Left lobe of liver (tissue), 2 donors: ENCODE results near the gene PLEKHB2. TPM values are rescaled to one million over a fixed set of nuclear protein-coding genes. Genes with fewer than 3 reads are reported as not detected.
"Not testable (repeated sequence)": the region's sequence is repeated elsewhere in the genome, so short reads cannot be mapped to it uniquely, and the experiment has no call there.

ENCODE experiments used
- ATAC-seq: fragments of 200-7000 bp; cut with Tn5 transposase; one replicate; pipeline ENCODE4 v1.9.1; 2020; ENCODE audit warnings: mild to moderate bottlenecking, moderate library complexity
- DNase-seq: peaks from one replicate; pipeline ENCODE4 v3.0.0-alpha.2; 2020; ENCODE audit warnings: low spot score
- total RNA-seq: library from RNA; stranded (reverse); gene quantifications from one replicate; pipeline ENCODE4 v1.2.1, GENCODE V29; 2021
- donor health status: DM: no; HTN: no; CAD: no; lungs with moderate emphysema.
- donor health status: DM: no; HTN: yes; CAD: no.

Gene PLEKHB2
- total RNA-seq, 1 donor from 2014 or later = 10.7 TPM

DNA sequence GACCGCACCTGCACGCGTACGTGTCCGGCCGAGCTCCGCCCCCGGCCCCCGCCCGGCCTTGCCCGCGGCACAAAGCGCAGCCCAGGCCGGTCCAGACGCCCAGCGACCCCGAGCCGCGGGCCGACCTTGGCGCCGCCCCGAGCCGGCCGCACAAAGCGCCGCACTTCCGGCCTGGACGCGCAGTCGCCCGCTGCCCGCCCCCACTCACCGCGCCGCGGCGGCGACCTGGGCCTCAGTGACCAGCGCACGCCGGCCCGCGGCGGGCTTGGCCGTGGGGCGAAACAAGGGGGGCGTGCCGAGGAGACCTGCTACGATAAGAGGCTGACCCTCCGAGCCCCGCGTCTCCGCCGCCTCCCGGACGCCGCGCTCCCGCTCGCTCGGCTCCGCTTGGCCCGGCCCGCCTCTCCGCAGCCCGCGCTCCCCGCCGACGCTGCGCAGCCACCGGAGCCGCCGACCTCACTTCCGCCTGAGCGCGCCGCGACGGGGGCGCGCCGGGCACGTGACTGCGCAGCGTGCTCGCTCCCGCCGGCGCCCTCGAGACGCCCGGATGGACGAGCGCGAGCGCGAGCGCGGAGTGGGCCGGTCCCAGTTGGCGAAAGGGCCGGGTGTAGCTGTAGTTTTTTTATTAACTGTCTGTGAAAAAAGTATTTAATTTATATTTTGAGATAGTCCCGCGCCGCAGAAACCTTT, 12.0 kb upstream of the PLEKHB2 start, which contains the start of gene FAM168B:
TSS of gene FAM168B (minus strand) at position 455 of the 690 bp plus-strand sequence. CDS start 10,814 bp downstream, outside the sequence.
- DNase-seq = peak; percentile 93
- peak; percentile 92 for ATAC-seq

DNA sequence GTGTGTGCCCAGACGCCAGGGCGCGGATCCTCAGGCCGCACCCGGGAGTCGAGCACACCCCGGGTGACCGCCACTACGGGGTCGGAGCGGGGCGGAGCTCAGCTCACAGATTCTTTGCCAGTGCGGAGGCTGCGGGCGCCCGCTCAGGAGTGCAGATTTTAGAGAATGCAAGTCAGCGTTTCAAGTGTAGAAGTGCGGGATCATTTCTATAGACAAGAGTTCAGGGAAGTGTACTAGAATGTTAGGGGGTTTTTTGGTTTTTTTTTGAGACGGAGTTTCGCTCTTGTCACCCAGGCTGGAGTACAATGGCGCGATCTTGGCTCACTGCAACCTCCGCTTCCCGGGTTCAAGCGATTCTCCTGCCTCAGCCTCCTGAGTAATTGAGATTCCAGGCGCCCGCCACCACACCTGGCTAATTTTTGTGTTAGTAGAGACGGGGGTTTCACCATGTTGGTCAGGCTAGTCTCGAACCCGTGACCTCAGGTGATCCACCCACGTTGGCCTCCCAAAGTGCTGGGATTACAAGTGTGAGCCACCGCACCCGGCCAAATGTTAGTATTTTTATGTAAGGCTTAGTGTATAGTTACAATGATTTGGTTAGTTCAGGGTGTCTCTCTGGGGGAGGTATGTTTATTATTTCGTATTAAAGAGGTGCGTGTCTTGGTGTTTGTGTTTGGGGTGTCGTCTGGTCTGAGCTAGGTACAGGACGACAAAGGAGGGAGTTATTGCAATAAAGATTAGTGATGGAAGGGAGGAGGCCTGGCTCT, 11.3 kb upstream of the PLEKHB2 start:
- ATAC-seq = peak; percentile 76
- DNase-seq = peak; percentile 50

DNA sequence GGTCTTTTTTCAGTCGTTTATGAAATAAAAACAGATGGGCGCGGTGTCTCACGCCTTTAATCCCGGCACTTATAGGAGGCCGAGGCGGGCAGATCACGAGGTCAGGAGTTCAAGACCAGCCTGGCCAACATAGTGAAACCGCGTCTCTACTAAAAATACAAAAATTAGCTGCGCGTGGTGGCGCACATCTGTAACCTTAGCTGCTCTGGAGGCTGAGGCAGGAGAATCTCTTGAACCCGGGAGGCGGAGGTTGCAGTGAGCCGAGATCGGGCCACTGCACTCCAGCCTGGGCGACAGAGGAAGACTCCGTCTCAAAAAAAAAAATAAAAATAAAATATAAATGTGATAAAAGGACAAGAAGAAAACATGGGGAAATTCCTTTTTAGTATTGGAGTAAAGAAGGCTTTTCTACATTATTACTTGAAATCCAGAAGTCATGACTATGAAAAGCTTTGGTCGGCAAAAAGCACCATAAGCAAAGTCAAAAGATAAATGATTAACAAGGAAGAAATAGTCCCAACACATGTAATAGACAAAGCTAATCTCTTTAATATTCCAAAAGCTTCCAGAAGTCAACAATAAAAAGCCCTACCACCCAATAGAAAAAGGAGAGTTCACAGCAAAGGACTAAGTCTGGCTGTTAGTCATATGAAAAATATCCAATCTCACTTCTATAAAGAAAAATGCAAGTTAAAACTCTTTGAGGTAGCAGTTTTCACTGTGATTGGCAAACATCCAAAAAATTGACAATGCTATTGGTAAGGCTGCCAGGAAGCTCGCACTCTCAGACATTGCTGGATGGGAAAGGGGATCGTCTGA, 10.5 kb upstream of the PLEKHB2 start:
- ATAC-seq (no peak), DNase-seq (no peak)

DNA sequence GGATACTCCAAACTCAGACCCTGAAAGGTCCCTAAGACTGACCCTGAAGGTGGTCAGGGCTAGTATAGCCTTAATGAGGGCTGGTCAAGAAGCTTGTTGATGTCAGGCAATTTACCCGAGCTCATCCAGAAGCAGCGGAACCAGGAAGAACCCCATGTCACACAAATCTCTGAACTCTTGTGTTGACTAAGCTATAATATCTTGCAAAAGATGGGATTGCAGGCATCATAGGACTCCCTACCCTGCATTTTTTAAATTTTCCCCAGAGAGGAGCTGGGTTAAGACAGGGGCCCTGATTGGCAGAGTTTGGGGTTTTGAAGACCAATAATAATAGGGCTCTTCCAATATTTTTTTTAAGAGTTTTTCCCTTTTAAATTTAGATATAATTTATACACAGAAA, 2.0 kb upstream of the PLEKHB2 start:
- ATAC-seq (no peak), DNase-seq (no peak)

DNA sequence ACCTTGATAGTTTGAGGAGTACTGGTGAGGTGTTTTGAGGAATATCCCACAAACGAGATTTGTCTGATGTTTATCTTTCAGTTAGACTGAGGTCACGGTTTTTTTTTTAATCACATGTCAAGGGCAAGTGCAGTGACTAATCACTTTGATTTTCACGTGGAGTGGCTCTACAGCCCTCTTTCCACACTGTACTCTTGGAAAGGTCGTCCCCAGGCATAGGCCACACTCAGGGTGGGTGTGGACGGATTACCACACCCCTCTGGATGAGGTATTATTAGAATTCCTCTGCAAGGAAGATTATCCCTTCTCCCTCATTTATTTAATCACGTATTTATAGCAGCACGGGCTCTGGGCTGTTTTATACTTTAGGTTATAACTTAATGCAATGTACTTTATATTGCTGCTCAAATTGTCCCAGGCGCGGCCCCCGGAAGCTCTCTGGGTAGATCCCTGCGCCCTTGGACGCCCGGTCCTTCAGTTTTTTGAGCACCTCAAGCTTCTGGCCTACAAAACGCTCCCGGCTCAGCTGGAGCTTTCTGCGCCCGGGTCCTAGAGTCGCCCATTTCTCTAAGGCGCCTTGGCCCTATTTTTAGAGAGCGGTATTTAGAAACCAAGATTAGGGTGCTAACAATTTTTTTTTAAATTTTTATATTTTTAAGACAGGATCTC, 515 bp upstream of the PLEKHB2 start:
- ATAC-seq (peak; percentile 56), DNase-seq (peak; percentile 54)

DNA sequence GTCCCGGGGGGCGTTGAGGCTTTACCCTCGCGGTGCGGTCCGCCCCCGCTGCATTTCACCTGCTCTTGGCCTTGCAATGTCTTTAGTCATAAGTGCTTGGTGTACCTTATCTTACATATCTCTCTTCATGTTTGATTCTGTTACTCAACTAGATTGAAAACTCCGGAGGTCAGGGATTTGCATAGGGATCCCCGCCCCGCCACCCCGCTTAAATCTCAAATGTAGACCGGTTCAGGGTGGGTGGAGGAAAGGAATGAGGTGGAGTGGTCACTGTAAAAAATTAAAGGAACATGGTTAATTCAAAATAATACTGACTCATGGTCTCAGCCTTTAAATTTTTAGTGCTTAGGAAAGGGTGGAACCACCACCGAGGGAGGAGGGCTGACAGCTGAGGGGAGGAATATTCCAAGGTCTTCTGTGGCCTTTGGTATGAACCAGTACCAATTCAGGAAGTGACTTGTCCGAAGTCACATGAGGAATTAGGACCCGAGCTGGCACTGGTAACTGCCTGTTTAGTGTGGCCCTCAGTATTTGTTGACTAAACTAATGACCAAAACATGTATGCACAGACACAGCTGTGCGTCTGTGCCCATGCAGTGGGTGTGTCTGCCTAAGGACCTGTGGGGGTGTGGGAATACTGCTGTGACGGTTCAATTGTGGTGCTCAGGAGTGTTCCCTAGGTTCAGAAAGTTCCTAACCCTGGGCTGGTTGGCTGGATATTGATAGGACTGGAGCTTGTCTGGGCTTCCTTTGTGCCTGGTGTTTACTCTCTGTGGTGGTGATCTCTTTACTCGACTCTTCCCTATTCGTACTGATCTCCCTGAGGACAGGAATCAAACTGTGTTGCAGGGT, 1.0 kb downstream of the PLEKHB2 start:
- peak; percentile 64 for DNase-seq
- ATAC-seq = peak; percentile 64

DNA sequence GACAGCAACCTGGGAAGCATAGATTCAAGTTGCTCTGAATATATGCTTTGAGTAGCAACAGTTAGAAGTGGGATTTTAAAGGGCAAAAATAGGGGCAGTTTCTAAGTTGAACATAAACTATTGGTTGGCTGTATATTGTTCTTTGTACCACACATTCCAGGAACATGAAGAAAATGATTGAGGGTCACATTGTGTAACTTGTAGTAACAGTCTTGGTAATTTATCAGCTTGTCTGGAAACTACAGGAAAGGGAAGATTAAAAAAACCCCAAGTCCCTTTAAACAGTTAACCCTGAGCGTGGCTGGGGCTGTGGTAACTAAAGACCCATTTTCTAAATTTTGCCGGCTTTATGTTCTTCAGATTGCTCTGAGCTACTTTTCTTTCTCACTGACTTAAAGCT, 7.4 kb downstream of the PLEKHB2 start:
- ATAC-seq (peak; percentile 61), DNase-seq (no peak)

DNA sequence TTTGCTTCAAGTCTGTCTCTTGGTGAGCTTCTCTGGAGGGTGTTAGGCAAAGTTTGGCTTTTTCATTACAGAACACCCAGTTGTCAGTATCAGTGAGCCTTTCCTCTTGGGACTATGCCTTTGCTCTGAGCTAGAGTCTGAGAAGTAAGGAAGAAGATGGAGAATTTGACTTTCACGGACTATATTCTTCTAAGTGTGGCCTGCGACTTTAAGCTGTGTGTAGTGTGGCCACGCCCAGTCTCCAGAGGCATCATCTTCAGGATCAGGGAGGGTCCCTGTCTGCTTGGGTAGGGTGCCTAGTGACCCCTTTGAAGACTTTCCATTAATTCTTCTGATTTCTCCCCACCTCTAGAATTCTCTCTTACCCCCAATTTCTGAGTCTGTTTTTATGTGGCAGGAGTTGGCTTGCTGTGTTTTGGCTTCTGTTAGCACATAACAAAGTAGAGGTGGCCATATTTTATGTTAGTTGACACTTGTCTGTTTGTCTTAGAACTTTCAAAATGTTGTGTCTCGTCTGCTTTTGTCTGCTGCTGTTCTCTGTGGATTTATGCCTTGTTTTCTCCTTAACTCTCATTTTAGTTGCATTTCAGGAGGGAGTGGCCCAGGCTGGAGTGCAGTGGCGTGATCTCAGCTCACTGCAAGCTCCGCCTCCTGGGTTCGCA, 8.6 kb downstream of the PLEKHB2 start:
- ATAC-seq (no peak), DNase-seq (peak; percentile 3)

DNA sequence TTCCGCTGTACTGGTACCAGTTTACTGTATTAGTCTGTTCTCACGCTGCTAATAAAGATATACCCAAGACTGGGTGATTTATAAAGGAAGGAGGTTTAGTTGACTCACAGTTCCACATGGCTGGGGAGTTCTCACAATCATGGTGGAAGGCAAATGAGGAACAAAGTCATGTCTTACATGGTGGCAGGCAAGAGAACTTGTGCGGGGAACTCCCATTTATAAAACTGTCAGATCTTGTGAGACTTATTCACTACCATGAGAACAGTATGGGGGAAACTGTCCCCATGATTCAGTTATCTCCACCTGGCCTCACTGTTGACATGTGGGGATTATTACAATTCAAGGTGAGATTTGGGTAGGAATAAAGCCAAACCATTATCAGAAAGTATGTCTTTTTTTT, 9.8 kb downstream of the PLEKHB2 start:
- not testable (repeated sequence) for DNase-seq, ATAC-seq

DNA sequence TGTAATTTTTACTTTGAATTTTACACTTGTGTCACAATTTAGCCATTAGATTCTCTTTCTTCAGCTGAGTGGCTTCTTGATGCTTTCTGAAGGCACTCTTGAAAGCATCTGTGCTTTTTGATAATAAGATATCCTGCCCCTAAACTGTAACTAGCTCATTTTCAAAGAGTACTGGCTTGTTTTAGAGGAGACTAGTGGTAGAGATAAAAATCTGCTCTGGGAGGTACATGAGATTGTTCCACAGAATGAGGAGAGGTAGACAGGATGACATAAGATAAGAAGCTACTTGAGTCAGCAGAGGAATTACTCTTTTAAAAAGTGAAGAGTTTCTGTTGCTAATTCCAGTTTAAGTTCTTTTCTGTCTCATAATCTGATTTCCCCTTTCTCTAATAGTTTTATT, 10.6 kb downstream of the PLEKHB2 start:
- DNase-seq = no peak
- ATAC-seq = no peak

DNA sequence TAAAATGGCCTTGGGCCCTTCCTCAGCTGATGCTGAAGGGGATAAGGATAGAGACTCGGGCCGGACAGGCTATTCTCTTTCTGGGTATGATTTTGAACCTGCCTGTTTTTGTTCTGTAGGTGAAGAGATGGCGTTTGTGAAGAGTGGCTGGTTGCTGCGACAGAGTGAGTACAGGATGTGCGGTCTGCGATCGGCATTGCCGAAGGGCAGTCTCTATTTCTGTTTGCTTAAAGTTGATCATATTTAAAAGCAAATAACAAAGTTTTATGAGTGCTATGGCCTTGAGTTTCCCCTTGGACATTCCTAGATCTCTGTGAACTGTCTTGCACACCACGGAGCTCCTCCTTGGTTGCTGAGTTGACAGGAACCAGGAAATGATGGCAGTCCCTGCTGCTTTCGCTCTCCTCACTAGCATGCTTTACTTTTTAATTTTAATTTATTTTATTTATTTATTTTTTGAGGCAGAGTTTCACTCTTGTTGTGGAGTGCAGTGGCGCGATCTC, 15.7 kb downstream of the PLEKHB2 start:
- ATAC-seq (no peak), DNase-seq (no peak)

DNA sequence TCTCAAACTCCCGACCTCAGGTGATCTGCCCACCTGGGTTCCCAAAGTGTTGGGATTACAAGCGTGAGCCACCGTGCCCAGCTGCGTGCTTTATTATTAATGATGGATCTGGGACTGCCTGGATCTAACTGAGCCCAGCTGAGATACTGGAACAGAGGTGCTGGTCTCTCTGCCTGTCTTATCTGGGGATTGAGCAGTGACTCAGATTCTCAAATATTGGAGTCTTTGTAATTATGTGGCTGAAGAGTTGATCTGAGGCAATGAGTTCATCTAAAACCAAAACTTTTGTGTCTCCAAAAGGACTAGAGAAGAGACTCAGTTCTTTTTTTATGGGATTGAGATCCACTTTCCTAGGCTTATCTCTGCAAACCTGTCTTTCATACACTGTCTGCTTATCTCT, 16.3 kb downstream of the PLEKHB2 start:
- no peak for ATAC-seq
- no peak for DNase-seq

DNA sequence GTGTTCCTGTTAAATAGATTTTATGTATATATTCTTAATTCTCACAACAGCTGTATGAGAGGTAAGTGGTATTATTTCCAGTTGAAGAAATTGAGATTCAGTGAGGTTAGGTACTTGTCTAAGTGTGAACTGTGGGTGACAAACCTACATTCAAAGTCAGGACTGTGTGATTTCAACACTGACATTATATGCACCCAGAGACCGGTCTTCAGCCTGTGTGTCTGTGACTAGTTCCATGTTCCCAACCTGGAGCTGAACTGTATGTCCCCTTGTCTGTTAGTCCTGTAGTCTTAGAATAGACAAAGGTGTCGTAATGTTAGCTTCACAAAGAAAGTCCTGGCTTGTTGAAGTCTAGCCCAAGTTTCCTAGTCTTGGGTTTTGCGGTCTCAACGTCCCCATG, 17.4 kb downstream of the PLEKHB2 start:
- ATAC-seq = no peak

DNA sequence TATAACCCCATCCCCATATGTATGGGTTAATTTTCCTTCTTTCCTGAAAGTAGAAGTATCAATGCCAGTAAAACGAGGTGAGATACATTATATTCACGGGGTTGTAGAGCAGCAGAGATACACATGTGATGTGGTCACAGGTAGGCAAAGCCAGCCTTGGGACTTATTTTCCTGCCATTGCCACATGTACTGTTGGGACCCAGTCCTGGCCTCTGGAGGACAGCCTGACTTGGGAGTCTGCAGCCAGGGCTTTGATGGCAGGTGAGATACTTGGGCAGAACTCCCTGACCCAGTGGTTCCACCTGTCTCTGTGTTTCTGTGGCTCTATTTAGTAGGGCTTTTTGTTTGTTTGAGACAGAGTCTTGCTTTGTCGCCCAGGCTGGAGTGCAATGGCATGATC, 18.1 kb downstream of the PLEKHB2 start:
- ATAC-seq (no peak), DNase-seq (no peak)

More for the DNA sequence above, 17.4 kb downstream of the PLEKHB2 start:
- DNase-seq = no peak

DNA sequence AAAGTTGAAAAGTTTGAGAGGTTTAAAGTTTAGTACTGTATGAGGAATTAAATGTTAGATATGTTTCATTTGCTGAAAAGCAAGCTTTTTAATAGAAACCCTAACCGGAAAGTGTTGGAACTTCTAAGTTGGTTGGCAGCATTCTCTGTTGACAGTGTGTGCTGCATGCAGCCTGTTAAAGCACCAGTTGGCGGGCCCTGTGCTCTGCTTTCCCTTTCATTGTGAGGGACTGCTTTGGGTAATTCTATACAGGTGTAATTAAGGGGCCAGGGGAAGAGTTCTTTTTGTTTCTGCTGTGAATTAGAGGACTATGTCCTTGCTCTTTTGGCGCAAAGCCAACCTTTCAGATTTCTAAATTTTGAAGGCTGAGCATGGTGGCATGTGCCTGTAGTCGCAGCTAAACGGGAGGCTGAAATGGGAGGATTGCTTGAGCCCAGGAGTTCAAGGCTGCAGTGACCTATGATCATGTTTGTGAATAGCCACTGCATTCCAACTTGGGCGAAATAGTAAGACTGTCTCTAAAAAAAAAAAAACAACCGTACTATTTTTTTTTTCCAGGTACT, 20.1 kb downstream of the PLEKHB2 start:
- no peak for DNase-seq
- no peak for ATAC-seq

DNA sequence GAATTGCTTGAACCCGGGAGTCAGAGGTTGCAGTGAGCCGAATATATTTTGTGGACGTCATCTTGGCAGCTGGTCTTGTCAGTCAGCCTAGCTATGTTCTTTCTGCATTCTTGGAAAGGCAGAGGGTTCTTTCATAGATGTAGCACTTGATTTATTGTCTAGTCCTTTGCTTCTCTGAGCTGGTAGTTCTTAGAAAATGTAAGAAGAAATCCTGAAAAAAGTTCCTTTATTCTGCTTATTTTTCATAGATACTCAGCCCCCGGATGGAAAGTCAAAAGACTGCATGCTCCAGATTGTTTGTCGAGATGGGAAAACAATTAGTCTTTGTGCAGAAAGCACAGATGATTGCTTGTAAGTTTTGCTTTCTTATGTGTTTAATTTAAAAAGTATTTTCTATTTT, 21.3 kb downstream of the PLEKHB2 start:
- ATAC-seq (no peak), DNase-seq (no peak)

DNA sequence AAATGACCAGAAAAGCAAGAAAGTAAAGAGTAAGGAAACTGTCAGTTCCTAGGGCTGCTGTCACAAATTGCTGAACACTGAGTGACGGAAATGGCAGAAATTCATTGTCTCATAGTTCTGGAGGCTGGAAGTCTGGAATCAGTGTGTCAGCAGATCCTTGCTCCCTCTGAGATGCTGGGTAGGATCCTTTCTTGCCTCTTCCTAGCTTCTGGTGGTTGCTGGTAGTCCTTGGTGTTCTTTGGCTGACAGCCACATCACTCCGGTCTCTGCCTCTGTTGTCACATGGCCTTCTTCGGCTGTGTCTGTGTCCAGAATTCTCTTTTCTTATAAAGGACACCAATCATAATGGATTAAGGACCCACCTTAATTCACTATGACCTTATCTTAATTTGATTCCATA, 21.9 kb downstream of the PLEKHB2 start:
- DNase-seq (no peak), ATAC-seq (no peak)

DNA sequence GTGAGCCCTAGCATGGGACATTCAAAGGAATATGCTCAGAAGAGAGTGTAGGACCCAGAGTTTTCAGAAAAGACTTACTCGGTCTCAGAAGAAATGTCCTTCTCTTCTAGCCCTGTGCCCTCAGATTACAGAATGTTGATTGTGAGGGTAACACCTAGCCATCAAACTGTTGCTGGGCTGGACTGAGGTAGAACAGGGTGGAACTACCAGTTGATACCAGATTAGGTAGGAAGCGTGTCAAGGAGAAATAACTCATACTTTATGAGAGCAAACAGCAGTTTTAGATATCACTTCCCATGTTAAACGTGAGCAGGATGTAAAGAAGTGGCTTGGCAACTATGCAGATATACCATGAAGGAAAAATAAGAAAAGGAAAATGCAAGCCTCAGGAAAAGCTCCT, 22.8 kb downstream of the PLEKHB2 start:
- DNase-seq (no peak), ATAC-seq (no peak)

DNA sequence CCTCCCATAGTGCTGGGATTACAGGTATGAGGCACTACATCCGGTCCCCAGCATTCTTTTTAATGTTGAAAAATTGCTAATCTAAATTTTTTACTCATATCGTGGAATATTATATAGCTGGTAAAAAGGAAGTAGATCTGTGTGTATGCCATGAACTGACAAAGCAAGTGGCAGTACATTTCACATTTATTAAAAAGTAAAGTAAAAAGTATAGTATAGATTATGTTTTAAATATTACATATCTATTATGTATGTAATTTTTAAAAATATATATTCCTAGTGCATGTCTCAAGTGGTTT, 25.1 kb downstream of the PLEKHB2 start:
- no peak for ATAC-seq
- DNase-seq = no peak
